Ovary (tissue), 3 donors: ENCODE measurements around the gene GRIPAP1.

Experiments used
- POLR2A ChIP-seq: fragments of 450-650 bp; IDR thresholded peaks from one replicate; pipeline ENCODE4 v1.6.1; 2017; ENCODE audit warnings: antibody characterized with exemption, mild to moderate bottlenecking, moderate library complexity
- TF ChIP-seq, protein P1 (sequence below), 3 donors: fragments of 450-650 bp in 2 of 3; fragments of 200-600 bp in 1 of 3; IDR thresholded peaks; one replicate each; pipeline versions ENCODE4 v1.5.1 to v1.8.0; 2016 to 2022; ENCODE audit warnings: antibody characterized with exemption in 3 of 3, mild to moderate bottlenecking in 1 of 3
- donor health status: DM: no; HTN: no; CAD: no.

DNA sequence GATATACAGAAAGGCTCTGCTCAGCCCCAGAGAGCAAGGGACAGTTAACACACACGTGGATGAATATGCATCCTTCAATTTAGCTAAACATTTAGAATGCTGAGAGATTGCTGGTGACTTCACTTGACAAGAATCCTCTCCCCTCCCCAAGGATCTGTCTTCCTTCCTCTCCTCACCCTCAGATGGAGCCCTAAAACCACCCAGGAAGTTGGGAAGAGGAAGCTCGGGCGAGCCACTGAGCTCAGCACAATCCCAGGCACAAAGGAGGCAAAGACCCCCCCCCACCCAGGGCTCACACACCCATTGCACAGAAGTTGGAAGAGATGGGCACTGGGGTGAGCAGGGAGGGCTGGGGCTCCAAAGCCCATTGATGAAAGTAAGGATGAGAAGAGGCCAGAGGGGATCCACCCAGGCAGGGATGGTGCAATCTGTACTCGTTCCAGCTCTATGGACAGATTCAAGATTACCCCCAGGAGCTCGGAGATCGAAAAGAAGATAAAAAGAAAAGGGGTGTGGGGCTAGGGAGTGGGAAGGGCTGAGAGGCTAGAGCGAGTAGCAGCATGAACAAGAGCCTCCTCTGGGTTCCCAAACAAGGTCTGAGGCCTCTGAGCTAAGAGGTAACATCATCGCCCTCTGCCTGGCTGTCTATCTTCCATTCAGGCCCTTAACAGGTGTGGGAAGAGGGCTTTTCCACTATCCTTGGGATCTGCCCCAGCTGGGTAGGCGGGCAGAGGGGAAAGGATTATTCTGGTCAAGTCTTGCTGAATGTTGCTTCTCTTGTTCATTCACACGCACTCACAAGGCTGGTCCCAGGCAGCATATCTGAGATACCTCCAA is 39.9 kb upstream of the GRIPAP1 start:
- TF ChIP-seq, protein P1, sequence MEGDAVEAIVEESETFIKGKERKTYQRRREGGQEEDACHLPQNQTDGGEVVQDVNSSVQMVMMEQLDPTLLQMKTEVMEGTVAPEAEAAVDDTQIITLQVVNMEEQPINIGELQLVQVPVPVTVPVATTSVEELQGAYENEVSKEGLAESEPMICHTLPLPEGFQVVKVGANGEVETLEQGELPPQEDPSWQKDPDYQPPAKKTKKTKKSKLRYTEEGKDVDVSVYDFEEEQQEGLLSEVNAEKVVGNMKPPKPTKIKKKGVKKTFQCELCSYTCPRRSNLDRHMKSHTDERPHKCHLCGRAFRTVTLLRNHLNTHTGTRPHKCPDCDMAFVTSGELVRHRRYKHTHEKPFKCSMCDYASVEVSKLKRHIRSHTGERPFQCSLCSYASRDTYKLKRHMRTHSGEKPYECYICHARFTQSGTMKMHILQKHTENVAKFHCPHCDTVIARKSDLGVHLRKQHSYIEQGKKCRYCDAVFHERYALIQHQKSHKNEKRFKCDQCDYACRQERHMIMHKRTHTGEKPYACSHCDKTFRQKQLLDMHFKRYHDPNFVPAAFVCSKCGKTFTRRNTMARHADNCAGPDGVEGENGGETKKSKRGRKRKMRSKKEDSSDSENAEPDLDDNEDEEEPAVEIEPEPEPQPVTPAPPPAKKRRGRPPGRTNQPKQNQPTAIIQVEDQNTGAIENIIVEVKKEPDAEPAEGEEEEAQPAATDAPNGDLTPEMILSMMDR (IDR thresholded peaks at IDR 0.05) = no peak
- TF ChIP-seq POLR2A = no peak
